ENCODE data around the gene PLXNA4.

PLXNA4 gene

GRCh38 chr7:132546366-132547127 is 29.7 kb downstream of the PLXNA4 start:
- in situ Hi-C loops (cut with HindIII; ENCODE audit: low pct_ligation_motif_present, low sequenced_read_pairs) = no loop called here
- Histone ChIP-seq H3K27me3 (replicated peaks) (no peaks in the 10 kb centered on the region), H3K27ac (no peak overlapping the region), H3K36me3 (replicated peaks) (no peaks in the 10 kb centered on the region), H3K4me3 (ENCODE audit: low read depth, low read length) (no peak overlapping the region)
- no peak for TF ChIP-seq CTCF (IDR thresholded peaks at IDR 0.05; ENCODE audit: low read depth, low read length, missing control alignments)
- DNase-seq = no peak

- no peak overlapping the region for H3K27ac ChIP-seq
- TF ChIP-seq CTCF (IDR thresholded peaks at IDR 0.05; ENCODE audit: low read depth, low read length, missing control alignments) = no peak
- in situ Hi-C loops (cut with HindIII; ENCODE audit: low pct_ligation_motif_present, low sequenced_read_pairs) = no loop called here
Measured at GRCh38 chr7:132545756-132546155, 30.5 kb downstream of the PLXNA4 start.

GRCh38 chr7:132544999-132545398 is 31.3 kb downstream of the PLXNA4 start:
- no peak for TF ChIP-seq CTCF (IDR thresholded peaks at IDR 0.05; ENCODE audit: low read depth, low read length, missing control alignments)
- no peak overlapping the region for H3K27ac ChIP-seq
- H3K27me3 ChIP-seq (replicated peaks) = no peaks in the 10 kb centered on the region
- in situ Hi-C loops (cut with HindIII; ENCODE audit: low pct_ligation_motif_present, low sequenced_read_pairs) = no loop called here
- no peak overlapping the region for H3K4me3 ChIP-seq (ENCODE audit: low read depth, low read length)
- no peaks in the 10 kb centered on the region for H3K36me3 ChIP-seq (replicated peaks)
- DNase-seq = no peak

More at GRCh38 chr7:132545756-132546155, 30.5 kb downstream of the PLXNA4 start:
- H3K4me3 ChIP-seq (ENCODE audit: low read depth, low read length) = no peak overlapping the region
- no peak for DNase-seq
- no peaks in the 10 kb centered on the region for H3K36me3 ChIP-seq (replicated peaks)
- H3K27me3 ChIP-seq (replicated peaks) = no peaks in the 10 kb centered on the region

GRCh38 chr7:132544025-132544424 is 32.2 kb downstream of the PLXNA4 start:
- H3K4me3 ChIP-seq (ENCODE audit: low read depth, low read length) = no peak overlapping the region
- TF ChIP-seq CTCF (IDR thresholded peaks at IDR 0.05; ENCODE audit: low read depth, low read length, missing control alignments) = no peak
- no peaks in the 10 kb centered on the region for H3K36me3 ChIP-seq (replicated peaks)
- no peak overlapping the region for H3K27ac ChIP-seq
- in situ Hi-C loops (cut with HindIII; ENCODE audit: low pct_ligation_motif_present, low sequenced_read_pairs) = no loop called here
- no peak for DNase-seq
- no peaks in the 10 kb centered on the region for H3K27me3 ChIP-seq (replicated peaks)

- no peak overlapping the region for H3K27ac ChIP-seq
- no peaks in the 10 kb centered on the region for H3K27me3 ChIP-seq (replicated peaks)
- DNase-seq = no peak
- no peak overlapping the region for H3K4me3 ChIP-seq (ENCODE audit: low read depth, low read length)
- in situ Hi-C loops (cut with HindIII; ENCODE audit: low pct_ligation_motif_present, low sequenced_read_pairs) = no loop called here
- no peaks in the 10 kb centered on the region for H3K36me3 ChIP-seq (replicated peaks)
- no peak for TF ChIP-seq CTCF (IDR thresholded peaks at IDR 0.05; ENCODE audit: low read depth, low read length, missing control alignments)
Measured at GRCh38 chr7:132542895-132543294, 33.4 kb downstream of the PLXNA4 start.

- Histone ChIP-seq H3K36me3 (replicated peaks) (no peaks in the 10 kb centered on the region), H3K4me3 (ENCODE audit: low read depth, low read length) (no peak overlapping the region), H3K27ac (no peak overlapping the region), H3K27me3 (replicated peaks) (no peaks in the 10 kb centered on the region)
- TF ChIP-seq CTCF (IDR thresholded peaks at IDR 0.05; ENCODE audit: low read depth, low read length, missing control alignments) = no peak
- DNase-seq = no peak
- in situ Hi-C loops (cut with HindIII; ENCODE audit: low pct_ligation_motif_present, low sequenced_read_pairs) = no loop called here
Measured at GRCh38 chr7:132541656-132542055, 34.6 kb downstream of the PLXNA4 start.

Measured in brain microvascular endothelial cell (primary cell).